ENCODE measurements around the gene ENO3.

Gene ENO3

DNA sequence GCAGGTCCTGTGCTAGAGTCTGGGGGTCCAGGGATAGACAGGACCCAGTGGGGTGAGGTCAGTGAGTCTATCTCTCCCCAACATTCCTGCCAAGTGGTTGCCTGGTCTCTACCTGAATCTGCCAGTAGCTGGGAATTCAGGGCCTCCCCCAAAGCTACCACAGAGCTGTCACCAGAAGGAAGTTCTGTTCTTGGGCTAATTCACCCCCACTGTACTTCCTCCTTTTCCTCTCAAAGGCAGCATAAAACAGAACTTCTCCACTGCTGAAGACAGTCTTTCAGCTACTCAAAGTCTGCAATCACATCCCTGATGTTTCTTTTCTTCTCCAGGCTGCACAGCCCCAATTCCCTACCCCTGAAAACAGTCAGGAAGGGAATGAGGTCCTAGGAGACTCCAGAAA, 27.8 kb downstream of the ENO3 start:
- DNase-seq: no peak

DNA sequence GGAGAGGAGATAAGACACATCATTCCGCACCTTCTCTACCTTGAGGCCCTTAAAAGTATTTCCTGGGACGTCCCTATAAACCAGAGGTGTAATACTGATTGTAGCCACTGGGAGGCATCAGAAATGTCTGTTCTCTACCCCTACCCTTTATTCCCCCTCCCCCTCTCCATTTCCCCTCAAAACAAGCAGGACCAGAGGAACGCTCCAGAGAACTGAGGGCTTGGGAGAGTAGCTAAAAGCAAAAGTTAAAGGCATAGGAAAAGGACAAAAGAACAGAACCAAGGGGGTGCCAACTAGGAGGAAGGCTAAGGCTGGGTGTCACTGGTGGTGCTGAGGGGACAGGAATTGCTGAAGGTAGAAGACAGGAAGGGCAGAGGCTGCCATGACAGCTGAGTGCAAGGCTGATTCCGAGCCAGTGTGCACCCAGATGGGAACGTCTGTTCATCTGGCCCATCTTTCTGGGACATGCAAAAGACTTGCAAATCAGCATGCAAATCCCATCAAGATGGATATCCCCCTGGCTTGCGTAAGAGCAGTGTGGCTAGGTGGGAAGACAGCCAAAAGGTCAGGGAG, 29.8 kb downstream of the ENO3 start:
- DNase-seq: no peak

DNA sequence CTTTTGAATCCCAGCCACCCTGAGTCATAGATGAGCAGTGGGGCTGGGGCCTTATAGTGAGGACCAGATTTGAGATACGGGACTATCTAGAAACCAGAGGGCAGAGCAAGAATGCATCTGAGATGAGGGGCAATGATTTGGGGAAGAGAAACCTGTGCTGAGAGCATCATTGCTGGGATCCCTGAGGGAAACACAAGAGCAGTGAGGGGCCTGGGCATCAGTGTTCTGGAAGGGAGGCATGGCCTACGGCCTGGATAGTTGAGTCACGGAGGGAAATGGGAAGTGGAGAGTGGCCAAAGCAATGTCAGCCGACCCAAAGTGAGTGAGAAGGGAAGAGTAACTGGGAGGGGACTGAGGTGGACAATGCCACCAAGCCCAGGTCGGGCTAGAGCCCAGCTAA, 31.4 kb downstream of the ENO3 start:
- DNase-seq: no peak

DNA sequence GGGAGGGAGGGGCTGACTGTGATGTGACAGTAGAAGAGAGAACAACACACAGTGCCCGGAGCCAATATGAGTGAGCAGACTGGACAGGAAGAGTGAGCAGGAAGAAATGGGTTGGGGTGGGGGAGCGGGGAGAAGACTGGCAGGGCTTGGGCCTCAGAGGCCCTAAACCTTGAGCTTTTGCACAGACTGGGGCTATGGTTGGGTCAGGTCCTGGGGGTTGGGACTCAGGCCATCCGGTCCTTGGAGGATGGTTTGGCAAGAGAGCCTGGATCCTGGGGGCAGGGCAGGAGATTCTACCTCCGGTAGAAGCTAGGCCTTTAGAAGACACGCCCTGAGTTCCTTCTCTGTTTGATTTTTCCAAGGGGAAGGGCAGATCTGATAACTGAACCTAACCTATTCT, 35.5 kb downstream of the ENO3 start:
- DNase-seq: no peak

DNA sequence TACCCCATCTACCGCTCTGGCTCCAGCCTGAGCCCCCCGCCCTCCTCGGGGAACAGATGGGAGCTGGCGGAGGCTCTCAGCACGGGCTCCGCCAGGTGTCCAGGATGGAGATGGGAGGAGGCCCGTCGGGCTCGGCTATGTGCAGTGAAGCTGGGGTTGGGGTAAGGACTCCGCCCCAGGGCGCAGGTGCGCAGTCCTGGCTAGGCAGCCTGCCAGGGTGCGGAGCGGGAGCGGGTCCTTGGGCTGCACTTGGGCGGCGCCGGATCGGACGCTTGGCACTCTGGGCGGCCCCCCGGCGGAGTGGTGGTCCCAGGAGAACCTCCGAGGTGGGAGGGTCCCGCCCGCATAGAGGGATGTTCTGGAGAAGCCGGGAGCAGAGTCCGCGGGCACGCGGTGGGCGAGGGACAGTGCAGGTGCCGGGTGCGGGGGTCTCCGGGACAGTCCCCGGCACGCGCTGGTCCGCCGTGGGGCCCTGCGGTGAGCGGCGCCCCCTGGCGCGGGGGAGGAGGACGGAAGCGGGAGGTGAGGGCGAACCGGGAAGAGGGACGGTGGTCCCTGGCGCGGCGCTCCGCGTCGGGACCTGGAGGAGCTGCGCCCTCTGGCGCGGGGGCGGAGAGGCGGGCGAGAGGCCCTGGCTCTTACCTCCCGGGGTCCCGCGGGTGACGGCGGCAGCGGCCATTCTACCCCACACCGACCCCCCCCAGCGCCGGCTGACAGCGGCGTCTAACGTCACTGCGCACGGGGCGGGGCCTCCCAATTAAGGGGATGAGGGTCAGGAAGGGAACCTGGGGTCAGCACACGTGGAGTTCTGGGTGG, 36.2 kb downstream of the ENO3 start, which contains the start of gene CAMTA2:
Gene CAMTA2 (minus strand): TSS at position 725 of the 816 bp plus-strand sequence. CDS start 1,453 bp downstream, outside the sequence.
- peak; percentile 96 for DNase-seq

DNA sequence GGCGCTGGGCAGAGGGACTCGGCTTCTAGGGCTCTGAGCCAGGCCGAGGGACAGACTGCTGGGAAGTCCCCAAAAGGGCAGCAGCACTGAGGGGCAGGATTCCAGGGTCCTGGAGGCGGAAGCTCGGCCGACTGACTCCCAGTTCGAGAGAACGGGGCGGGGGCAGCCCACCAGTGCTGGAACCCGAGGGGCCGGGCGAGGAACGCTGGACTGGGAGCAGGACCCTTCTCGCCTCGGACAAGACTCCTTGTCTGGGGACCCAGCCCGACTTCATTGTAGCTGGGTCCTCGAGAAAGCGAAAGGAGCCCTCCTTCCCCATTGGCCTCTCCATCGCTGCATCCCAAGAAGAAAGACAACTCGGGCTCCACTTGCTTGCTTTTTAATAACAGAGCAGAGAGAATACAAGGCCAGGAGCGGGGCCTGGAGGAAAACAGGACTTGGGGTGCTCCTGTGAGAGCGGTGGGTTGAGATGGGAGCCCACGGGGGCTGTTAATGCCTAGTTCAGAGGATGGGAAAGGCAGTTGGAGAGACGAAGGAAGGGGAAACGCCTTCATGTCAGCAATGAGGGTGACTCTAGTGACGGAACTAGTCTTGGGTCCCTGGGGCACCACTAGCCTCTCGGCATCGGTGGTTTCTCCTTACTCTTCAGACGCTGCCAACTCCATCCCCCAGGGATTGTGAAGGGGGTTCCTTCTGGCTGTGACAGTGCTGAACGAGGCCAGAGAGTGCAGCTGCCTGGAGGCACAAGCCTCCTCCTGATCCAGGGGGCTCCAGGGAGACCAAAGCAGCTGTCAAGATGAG, 37.0 kb downstream of the ENO3 start:
- DNase-seq: no peak

DNA sequence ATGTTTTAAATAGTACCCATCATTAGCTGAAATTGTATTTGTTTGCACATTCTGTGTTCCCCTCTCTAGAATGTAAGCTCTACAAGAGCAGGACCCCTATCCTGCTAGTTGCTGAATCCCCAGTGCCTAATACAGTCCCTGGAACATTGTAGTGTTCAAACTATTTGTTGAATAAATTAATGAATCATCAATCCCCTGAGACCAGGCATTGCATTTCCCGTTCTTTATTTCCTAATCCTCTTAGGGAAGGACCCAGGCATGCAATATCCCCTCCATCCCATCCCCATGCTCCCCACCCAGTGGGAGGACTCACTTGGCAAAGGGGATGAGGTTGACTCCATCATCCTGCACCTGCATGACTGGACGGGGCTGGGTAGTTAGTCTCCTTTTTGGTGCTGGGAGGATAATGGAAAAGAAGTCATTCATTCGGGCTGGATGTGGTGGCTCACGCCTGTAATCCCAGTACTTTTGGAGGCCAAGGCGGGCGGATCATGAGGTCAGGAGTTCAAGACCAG, 43.2 kb downstream of the ENO3 start:
- no peak for DNase-seq

DNA sequence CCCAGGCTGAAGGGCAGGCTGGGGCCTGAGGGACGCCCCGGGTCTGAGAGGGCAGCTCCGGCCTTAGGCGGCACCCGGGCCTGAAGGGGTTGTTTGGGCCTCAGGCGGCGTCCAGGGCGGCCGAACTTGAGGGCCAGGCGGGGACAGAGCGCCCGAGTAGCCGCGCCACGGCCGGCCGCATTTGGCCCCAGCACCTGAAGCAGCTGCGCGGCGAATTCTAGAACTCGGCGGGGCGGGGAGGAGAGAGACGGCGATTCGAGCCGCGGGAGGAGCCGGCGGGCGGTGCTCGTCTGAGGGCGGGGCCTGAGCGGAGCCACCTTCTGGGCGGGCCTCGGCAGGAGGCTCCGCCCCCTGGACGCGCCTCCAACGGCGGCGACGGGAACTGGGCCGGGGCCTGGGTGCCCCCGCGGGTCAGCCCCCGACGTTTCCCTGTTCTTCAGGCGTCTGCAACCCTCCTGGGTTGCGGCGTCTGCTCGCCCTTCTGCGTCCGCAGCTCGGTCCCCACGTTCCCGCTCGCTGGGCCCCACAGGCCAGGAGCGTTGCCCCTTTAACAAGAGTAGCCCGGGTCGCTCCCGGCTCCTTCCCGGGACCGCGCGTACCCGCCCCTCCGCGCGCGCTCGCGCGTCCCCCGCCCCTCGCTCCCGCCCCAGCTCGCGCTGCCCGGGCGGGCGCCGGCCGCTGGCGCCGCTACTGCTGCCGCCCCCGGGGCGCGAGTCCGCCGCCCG, 46.5 kb downstream of the ENO3 start, which contains the start of the genes INCA1 and KIF1C:
Gene INCA1 (minus strand): TSS at position 221 of the 725 bp plus-strand sequence. CDS start 3,085 bp downstream, outside the sequence.
Gene KIF1C (plus strand): TSS at position 649 of the 725 bp plus-strand sequence. CDS start 2,297 bp downstream, outside the sequence.
- peak; percentile 93 for DNase-seq

DNA sequence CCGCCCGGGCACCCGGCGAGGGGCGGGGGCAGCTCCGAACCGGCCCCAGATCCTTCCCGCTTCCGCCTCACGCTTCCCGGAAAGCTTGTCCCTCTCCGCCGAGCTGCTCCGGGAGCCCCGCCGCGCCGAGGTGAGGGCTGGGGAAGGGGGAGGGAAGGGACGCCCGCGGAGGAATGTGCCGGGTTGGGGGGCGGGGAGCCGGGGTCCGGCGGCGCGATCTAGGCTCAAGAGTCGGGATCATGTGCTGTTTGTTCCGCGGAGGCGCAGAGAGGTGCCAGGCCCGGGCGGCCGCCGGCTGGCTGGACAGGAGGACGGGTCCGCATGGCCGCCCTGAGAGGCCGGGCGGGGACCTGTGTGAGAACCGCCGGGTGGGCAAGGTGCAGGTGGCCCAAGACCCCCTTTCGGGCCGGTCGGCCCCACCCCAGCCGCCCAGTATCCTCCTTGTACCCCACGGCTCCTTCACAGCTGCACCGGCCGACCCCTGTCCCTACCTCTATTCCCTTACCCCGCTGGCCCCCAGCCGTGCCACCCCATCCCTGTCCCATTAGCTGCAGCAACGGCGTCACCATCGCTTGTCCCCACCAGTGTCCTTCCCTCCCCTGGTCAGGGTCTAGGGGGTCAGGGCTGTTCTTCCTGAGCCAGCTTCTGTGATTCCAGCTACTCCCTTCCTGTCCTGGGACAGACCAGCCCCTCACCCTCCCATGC, 47.3 kb downstream of the ENO3 start:
- DNase-seq: no peak

DNA sequence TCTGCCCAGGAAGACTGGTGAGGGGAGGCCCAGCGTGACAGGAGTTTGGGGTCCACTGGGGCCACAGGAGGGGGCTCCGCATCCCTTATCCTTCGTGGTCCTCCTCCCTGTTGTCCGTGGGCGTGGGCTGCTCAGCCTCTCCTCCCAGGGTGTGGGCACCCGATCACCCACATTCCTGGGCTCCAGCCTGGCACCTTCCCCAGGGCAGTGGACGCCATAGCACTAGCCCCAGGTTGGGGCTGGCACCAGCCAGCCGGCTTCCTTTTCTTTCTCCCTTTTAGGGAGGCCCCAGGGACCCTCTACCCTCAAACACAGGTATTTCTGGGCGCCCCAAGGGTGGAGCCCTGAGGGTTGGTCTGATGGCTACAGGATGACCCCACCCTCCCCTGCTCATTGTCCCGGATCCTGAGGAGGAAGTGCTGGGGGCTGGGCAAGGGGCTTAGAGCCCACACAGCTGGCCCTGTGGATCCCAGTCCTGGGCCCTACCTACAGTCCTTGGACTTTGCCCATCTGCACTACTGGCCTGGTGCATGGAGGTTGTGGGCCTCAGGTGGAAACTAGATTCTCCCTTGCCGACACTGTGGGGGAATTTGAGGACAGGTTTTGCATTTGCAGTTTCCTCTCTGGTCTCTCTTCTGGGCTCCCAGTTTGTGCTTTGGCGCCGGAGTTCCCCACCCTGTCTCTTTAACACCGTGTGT, 48.0 kb downstream of the ENO3 start:
- no peak for DNase-seq

DNA sequence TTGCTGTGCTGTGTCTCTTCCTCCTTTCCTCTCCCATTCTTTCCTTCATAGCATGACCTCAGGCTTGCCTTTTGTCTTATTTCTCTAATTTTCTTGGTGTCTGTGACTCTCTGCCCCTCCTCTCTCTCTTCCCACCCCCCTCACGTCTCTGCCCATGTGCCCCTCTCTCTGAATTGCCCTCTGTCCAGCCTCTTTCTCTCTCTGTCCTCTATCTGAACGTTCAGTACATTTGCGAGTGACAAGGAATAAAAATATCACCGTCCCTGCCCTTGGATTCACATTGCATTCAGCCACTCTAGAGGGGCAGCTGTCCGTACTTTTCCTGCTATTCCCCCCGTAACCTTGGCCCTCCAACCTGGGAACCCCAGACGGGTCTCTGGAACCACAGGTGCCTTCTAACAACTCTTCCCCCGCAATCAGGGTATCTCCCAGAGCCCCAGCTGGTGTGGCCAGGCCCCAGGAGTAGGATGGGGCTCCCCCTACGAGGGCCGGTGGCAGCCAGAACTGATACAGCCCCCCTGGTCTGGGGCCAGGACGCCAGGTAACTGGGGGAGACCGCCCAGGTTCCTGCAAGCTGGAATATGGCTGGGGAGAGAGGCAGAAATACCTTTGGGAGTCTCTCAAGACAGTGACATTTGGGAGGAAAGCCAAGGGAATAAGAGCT, 48.6 kb downstream of the ENO3 start:
- DNase-seq: no peak

DNA sequence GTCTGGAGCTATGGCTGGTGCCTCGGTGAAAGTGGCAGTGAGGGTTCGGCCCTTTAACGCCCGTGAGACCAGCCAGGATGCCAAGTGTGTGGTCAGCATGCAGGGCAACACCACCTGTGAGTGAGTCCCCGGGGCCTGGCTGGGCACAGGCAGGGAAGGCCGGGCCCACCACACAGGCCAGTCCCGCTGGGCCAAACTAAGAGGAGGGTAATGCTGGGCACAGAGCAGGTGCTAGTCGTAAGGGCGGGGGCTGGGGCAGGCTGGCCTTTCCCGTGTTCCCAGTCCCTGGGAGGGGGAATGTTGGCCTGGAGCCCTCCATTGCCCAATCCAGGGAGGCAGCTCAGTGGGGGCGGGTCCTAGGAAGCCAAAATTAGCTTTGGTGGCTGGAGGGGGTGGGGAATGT, 49.3 kb downstream of the ENO3 start:
- DNase-seq: no peak

DNA sequence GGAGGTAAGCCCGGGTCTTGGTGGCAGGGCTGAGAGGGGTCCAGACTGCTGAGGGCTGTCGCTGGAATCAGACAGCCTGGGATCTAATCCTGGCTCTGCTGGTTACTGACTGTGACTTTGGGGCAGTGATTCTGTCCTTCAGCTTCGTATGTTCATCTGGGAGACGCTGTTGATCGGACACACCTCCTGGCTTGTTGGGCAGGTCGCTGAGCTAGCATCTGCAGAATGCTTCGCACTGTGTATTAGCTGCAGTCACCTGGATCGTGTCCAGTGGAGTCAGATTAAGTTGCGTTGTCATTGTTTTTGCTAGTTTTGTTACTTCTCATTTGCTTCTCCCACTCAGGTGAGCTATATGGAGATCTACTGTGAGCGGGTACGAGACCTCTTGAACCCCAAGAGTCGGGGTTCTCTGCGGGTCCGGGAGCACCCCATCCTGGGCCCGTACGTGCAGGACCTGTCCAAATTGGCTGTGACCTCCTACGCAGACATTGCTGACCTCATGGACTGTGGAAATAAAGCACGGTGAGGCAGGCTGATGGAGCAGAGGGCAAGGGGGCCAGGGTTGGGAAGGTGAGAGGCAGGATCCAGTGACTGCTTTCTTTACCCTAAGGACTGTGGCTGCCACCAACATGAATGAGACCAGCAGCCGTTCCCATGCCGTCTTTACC, 51.3 kb downstream of the ENO3 start:
- no peak for DNase-seq

DNA sequence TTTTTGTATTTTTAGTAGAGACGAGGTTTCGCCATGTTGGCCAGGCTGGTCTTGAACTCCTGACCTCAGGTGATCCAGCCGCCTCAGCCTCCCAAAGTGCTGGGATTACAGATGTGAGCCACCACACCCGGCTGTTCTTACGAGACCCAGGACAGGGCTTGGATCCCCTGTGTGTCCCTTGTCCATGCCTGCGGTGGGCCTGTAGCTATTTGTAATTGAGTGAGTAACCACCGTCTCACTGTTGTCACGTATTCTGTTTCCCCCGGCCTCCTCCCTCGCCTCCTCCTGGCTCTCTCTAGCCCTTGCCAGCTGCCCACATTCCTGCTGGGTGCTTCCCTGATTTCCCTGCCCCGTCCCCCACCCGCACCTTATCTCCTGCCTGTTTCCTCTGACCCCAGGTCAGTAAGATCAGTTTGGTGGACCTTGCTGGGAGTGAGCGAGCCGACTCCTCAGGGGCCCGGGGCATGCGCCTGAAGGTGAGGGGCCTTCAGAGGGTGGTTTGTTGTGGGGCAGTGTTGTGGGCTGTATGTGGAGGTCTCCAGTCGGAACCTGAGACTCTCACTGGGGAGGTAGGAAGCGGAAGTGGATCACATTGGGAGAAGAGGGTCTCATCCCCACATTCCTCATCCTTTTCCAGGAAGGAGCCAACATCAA, 52.4 kb downstream of the ENO3 start:
- no peak for DNase-seq

Measured in stimulated activated CD8-positive, alpha-beta memory T cell treated with anti-CD3 and anti-CD28 coated beads, Interleukin-4, amount 100 ng/mL, for 48 hours (primary cell).